Ishikawa (cell line): Measurements from ENCODE around the gene HCAR1.

Experiments
- CREB1 ChIP-seq: IDR thresholded peaks from 2 replicates; pipeline ENCODE4 v1.6.1; 2012; ENCODE audit warnings: low read depth
- EGR1 ChIP-seq: IDR thresholded peaks from 2 replicates; pipeline ENCODE4 v1.6.1; 2012
- EP300 ChIP-seq: IDR thresholded peaks from 2 replicates; pipeline ENCODE4 v1.6.1; 2012; ENCODE audit warnings: borderline replicate concordance
- FOXM1 ChIP-seq: IDR thresholded peaks from 2 replicates; pipeline ENCODE4 v1.6.1; 2012; ENCODE audit warnings: low read depth, borderline replicate concordance
- MAX ChIP-seq: IDR thresholded peaks from 2 replicates; pipeline ENCODE4 v1.6.1; 2012
- NFIC ChIP-seq: IDR thresholded peaks from 2 replicates; pipeline ENCODE4 v1.6.1; 2012
- RAD21 ChIP-seq: IDR thresholded peaks from 2 replicates; pipeline ENCODE4 v1.6.1; 2012; ENCODE audit warnings: low read depth
- REST ChIP-seq: IDR thresholded peaks from 2 replicates; pipeline ENCODE4 v1.6.1; 2012; ENCODE audit warnings: low read depth, mild to moderate bottlenecking
- TAF1 ChIP-seq: IDR thresholded peaks from 2 replicates; pipeline ENCODE4 v1.6.1; 2012; ENCODE audit warnings: low read depth, mild to moderate bottlenecking
- TCF12 ChIP-seq: IDR thresholded peaks from 2 replicates; pipeline ENCODE4 v1.6.1; 2012; ENCODE audit warnings: low read depth
- TEAD4 ChIP-seq: IDR thresholded peaks from 2 replicates; pipeline ENCODE4 v1.6.1; 2012
- USF1 ChIP-seq: IDR thresholded peaks from 2 replicates; pipeline ENCODE4 v1.6.1; 2012
- YY1 ChIP-seq: IDR thresholded peaks from 2 replicates; pipeline ENCODE4 v1.6.1; 2012; ENCODE audit warnings: low read depth
- ZBTB7A ChIP-seq: IDR thresholded peaks from 2 replicates; pipeline ENCODE4 v1.6.1; 2012; ENCODE audit warnings: low read depth

The HCAR1 gene

GRCh38 chr12:122686538-122686937 is 44.1 kb downstream of the HCAR1 start:
- no peak for TF ChIP-seq TEAD4
- TF ChIP-seq TCF12: no peak
- TF ChIP-seq EGR1: no peak
- no peak for TF ChIP-seq REST
- no peak for TF ChIP-seq CREB1
- no peak for TF ChIP-seq RAD21
- no peak for TF ChIP-seq USF1
- TF ChIP-seq FOXM1: no peak
- TF ChIP-seq TAF1: no peak
- TF ChIP-seq MAX: no peak

- TF ChIP-seq REST (no peak), TEAD4 (no peak), ZBTB7A (no peak), MAX (no peak)
Observed at GRCh38 chr12:122684297-122684813, 46.3 kb downstream of the HCAR1 start.

- no peak for TF ChIP-seq NFIC
- no peak for TF ChIP-seq RAD21
- no peak for TF ChIP-seq ZBTB7A
- TF ChIP-seq YY1: no peak
- no peak for TF ChIP-seq TCF12
- TF ChIP-seq EGR1: no peak
- no peak for TF ChIP-seq TEAD4
- no peak for TF ChIP-seq CREB1
- TF ChIP-seq REST: no peak
- no peak for TF ChIP-seq MAX
- no peak for TF ChIP-seq EP300
- no peak for TF ChIP-seq FOXM1
Observed at GRCh38 chr12:122681814-122682213, 48.8 kb downstream of the HCAR1 start.
